ENCODE measurements around the gene BCOR. TPM values are rescaled to one million over a fixed set of nuclear protein-coding genes. Genes with fewer than 3 reads are reported as not detected.

BCOR gene
- polyA plus RNA-seq, 4 donors: 58.3 to 62.7 (median 61.3) TPM

GRCh38 chrX:40099055-40099958, 1.5 kb upstream of the BCOR start:
- DNase-seq (ENCODE audit: low read depth in 4 of 4, low spot score in 3 of 4): no peak

GRCh38 chrX:40098264-40099054, 701 bp upstream of the BCOR start:
- DNase-seq (ENCODE audit: low read depth in 4 of 4, low spot score in 3 of 4): no peak

GRCh38 chrX:40097141-40097503, 636 bp downstream of the BCOR start:
- DNase-seq (ENCODE audit: low read depth in 4 of 4, low spot score in 3 of 4): no peak

GRCh38 chrX:40096395-40097091, 1.2 kb downstream of the BCOR start:
- no peak for DNase-seq (ENCODE audit: low read depth in 4 of 4, low spot score in 3 of 4)

GRCh38 chrX:40095583-40096394, 2.0 kb downstream of the BCOR start:
- no peak for DNase-seq (ENCODE audit: low read depth in 4 of 4, low spot score in 3 of 4)

- DNase-seq (ENCODE audit: low read depth in 4 of 4, low spot score in 3 of 4): no peak
Measured at GRCh38 chrX:40094900-40095582, 2.7 kb downstream of the BCOR start.

GRCh38 chrX:40094041-40094899, 3.5 kb downstream of the BCOR start:
- no peak for DNase-seq (ENCODE audit: low read depth in 4 of 4, low spot score in 3 of 4)

- DNase-seq (ENCODE audit: low read depth in 4 of 4, low spot score in 3 of 4): no peak
Measured at GRCh38 chrX:40093586-40093985, 4.2 kb downstream of the BCOR start.

GRCh38 chrX:40092808-40093435, 4.8 kb downstream of the BCOR start:
- DNase-seq (ENCODE audit: low read depth in 4 of 4, low spot score in 3 of 4): no peak

GRCh38 chrX:40091691-40092421, 5.9 kb downstream of the BCOR start:
- no peak for DNase-seq (ENCODE audit: low read depth in 4 of 4, low spot score in 3 of 4)

- no peak for DNase-seq (ENCODE audit: low read depth in 4 of 4, low spot score in 3 of 4)
Measured at GRCh38 chrX:40090961-40091360, 6.8 kb downstream of the BCOR start.

GRCh38 chrX:40090050-40090804, 7.5 kb downstream of the BCOR start:
- DNase-seq (ENCODE audit: low read depth in 4 of 4, low spot score in 3 of 4): no peak

- no peak for DNase-seq (ENCODE audit: low read depth in 4 of 4, low spot score in 3 of 4)
Measured at GRCh38 chrX:40088803-40089540, 8.8 kb downstream of the BCOR start.

GRCh38 chrX:40088299-40088625, 9.5 kb downstream of the BCOR start:
- no peak for DNase-seq (ENCODE audit: low read depth in 4 of 4, low spot score in 3 of 4)

- no peak for DNase-seq (ENCODE audit: low read depth in 4 of 4, low spot score in 3 of 4)
Measured at GRCh38 chrX:40087425-40088298, 10.1 kb downstream of the BCOR start.

All from right renal pelvis (tissue), 4 donors.